Neural progenitor cell (in vitro differentiated cells): ENCODE results near the gene PIGQ. TPM values are rescaled to one million over a fixed set of nuclear protein-coding genes. Genes with fewer than 3 reads are reported as not detected.

Experiments used
- DNase-seq: peaks from one replicate; pipeline ENCODE4 v3.0.0-alpha.2; 2016; ENCODE audit warnings: low spot score
- H2AFZ ChIP-seq: fragments of 200-600 bp; sonication (generic); replicated peaks from 2 replicates; pipeline ENCODE4 v1.6.1; 2016; ENCODE audit warnings: antibody characterized with exemption
- H3F3A ChIP-seq: fragments of 200-600 bp; sonication (generic); 2 replicates; pipeline ENCODE4 v1.6.1; 2016; ENCODE audit warnings: antibody characterized with exemption, low read depth
- H3K27ac ChIP-seq: fragments of 200-600 bp; sonication (generic); 2 replicates; pipeline ENCODE4 v1.5.1; 2016; ENCODE audit warnings: mild to moderate bottlenecking
- H3K27me3 ChIP-seq: fragments of 200-600 bp; sonication (generic); 2 replicates; pipeline ENCODE4 v1.6.1; 2016; ENCODE audit warnings: mild to moderate bottlenecking, moderate library complexity
- H3K36me3 ChIP-seq: fragments of 200-600 bp; sonication (generic); 2 replicates; pipeline ENCODE4 v1.5.1; 2016
- H3K4me1 ChIP-seq: fragments of 200-600 bp; sonication (generic); 2 replicates; pipeline ENCODE4 v1.6.1; 2016; ENCODE audit warnings: mixed run types
- H3K4me2 ChIP-seq: fragments of 200-600 bp; sonication (generic); 2 replicates; pipeline ENCODE4 v1.6.1; 2016
- H3K4me3 ChIP-seq: fragments of 200-600 bp; sonication (generic); 2 replicates; pipeline ENCODE4 v1.5.1; 2016
- H3K79me2 ChIP-seq: fragments of 200-600 bp; sonication (generic); 2 replicates; pipeline ENCODE4 v1.6.1; 2016; ENCODE audit warnings: low read depth
- H3K9ac ChIP-seq: fragments of 200-600 bp; sonication (generic); 2 replicates; pipeline ENCODE4 v1.6.1; 2016
- H3K9me3 ChIP-seq: fragments of 200-600 bp; sonication (generic); 2 replicates; pipeline ENCODE4 v1.5.1; 2016; ENCODE audit warnings: low read depth
- H4K20me1 ChIP-seq: fragments of 200-600 bp; sonication (generic); 2 replicates; pipeline ENCODE4 v1.6.1; 2016; ENCODE audit warnings: low read depth
- H3K27ac Mint-ChIP-seq: 3 replicates; pipeline ENCODE4 v1.8.0; 2021; ENCODE audit warnings: mixed read lengths
- H3K27me3 Mint-ChIP-seq: 2 replicates; pipeline ENCODE4 v1.8.0; 2022; ENCODE audit warnings: low read depth, mild to moderate bottlenecking, inconsistent platforms, moderate library complexity, mixed read lengths; ENCODE audit not compliant: insufficient read depth
- H3K36me3 Mint-ChIP-seq: 3 replicates; pipeline ENCODE4 v1.8.0; 2021; ENCODE audit warnings: mixed read lengths
- H3K4me1 Mint-ChIP-seq: 3 replicates; pipeline ENCODE4 v1.8.0; 2021; ENCODE audit warnings: mixed read lengths
- H3K4me3 Mint-ChIP-seq: 3 replicates; pipeline ENCODE4 v1.8.0; 2021; ENCODE audit warnings: mild to moderate bottlenecking, moderate library complexity, mixed read lengths
- H3K9me3 Mint-ChIP-seq: 3 replicates; pipeline ENCODE4 v1.8.0; 2020; ENCODE audit warnings: mixed read lengths
- EZH2 ChIP-seq: fragments of 200-600 bp; sonication (generic); IDR thresholded peaks from 2 replicates; pipeline ENCODE4 v1.6.1; 2017; ENCODE audit warnings: antibody characterized with exemption, mild to moderate bottlenecking, moderate library complexity
- EZH2phosphoT487 ChIP-seq: fragments of 200-600 bp; sonication (generic); IDR thresholded peaks from 2 replicates; pipeline ENCODE4 v1.6.1; 2017; ENCODE audit warnings: antibody characterized with exemption
- total RNA-seq: library from RNA; depleted of rRNA; stranded (reverse); fragments of >200 nt; gene quantifications from 2 replicates; pipeline ENCODE4 v1.2.3, GENCODE V29; 2015; ENCODE audit warnings: low replicate concordance
- TF ChIP-seq, protein P1 (sequence below): fragments of 200-600 bp; sonication (generic); IDR thresholded peaks from 2 replicates; pipeline ENCODE4 v1.5.1; 2017; ENCODE audit warnings: antibody characterized with exemption, mild to moderate bottlenecking

PIGQ gene
- total RNA-seq, 1 donor from 2014 or later: 16.1 TPM

GRCh38 chr16:588889-589657 lies 19.3 kb downstream of the PIGQ start:
- Histone ChIP-seq H3K4me2 (peak overlapping the region; percentile 94), H4K20me1 (peaks cover 74% of the 10 kb centered on the region), H3F3A (peaks cover 20% of the 10 kb centered on the region), H2AFZ (peak overlapping the region; percentile 99), H3K9ac (peak overlapping the region; percentile 78), H3K4me1 (peaks cover 5% of the 10 kb centered on the region), H3K27me3 (peaks cover 42% of the 10 kb centered on the region), H3K4me3 (peak overlapping the region; percentile 94), H3K27ac (peak overlapping the region; percentile 92), H3K9me3 (no peaks in the 10 kb centered on the region), H3K36me3 (no peaks in the 10 kb centered on the region), H3K79me2 (peaks cover 32% of the 10 kb centered on the region)
- H3K9me3 Mint-ChIP-seq: no peaks in the 10 kb centered on the region
- TF ChIP-seq, protein P1, sequence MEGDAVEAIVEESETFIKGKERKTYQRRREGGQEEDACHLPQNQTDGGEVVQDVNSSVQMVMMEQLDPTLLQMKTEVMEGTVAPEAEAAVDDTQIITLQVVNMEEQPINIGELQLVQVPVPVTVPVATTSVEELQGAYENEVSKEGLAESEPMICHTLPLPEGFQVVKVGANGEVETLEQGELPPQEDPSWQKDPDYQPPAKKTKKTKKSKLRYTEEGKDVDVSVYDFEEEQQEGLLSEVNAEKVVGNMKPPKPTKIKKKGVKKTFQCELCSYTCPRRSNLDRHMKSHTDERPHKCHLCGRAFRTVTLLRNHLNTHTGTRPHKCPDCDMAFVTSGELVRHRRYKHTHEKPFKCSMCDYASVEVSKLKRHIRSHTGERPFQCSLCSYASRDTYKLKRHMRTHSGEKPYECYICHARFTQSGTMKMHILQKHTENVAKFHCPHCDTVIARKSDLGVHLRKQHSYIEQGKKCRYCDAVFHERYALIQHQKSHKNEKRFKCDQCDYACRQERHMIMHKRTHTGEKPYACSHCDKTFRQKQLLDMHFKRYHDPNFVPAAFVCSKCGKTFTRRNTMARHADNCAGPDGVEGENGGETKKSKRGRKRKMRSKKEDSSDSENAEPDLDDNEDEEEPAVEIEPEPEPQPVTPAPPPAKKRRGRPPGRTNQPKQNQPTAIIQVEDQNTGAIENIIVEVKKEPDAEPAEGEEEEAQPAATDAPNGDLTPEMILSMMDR: no peak
- TF ChIP-seq EZH2 (no peak), EZH2phosphoT487 (no peak)
- H3K27ac Mint-ChIP-seq: peak overlapping the region; percentile 100
- peak overlapping the region; percentile 100 for H3K4me3 Mint-ChIP-seq
- H3K27me3 Mint-ChIP-seq: peaks cover 15% of the 10 kb centered on the region
- DNase-seq: peak; percentile 96
- H3K4me1 Mint-ChIP-seq: peaks cover 30% of the 10 kb centered on the region
- peaks cover 3% of the 10 kb centered on the region for H3K36me3 Mint-ChIP-seq

GRCh38 chr16:589658-590187 lies 20.0 kb downstream of the PIGQ start, which contains the start of gene RAB40C:
Gene RAB40C (plus strand): TSS chr16:590066. CDS start chr16:590292, 226 bp downstream.
- H3K4me1 Mint-ChIP-seq: peaks cover 32% of the 10 kb centered on the region
- peaks cover 20% of the 10 kb centered on the region for H3F3A ChIP-seq

GRCh38 chr16:590188-590814 lies 20.5 kb downstream of the PIGQ start:
- TF ChIP-seq, protein P1: no peak
- no peak for TF ChIP-seq EZH2

More at GRCh38 chr16:589658-590187, 20.0 kb downstream of the PIGQ start, which contains the start of gene RAB40C:
- peak within 1 kb of the TSS; percentile 92 for H3K27ac ChIP-seq
- peaks cover 3% of the 10 kb centered on the region for H3K4me1 ChIP-seq
- H3K36me3 Mint-ChIP-seq: peaks cover 6% of the 10 kb centered on the region
- H3K27ac Mint-ChIP-seq: peak within 1 kb of the TSS; percentile 100
- H3K27me3 ChIP-seq: peaks cover 38% of the 10 kb centered on the region
- H3K9me3 Mint-ChIP-seq: no peaks in the 10 kb centered on the region
- no peaks in the 10 kb centered on the region for H3K9me3 ChIP-seq
- H3K79me2 ChIP-seq: peaks cover 32% of the 10 kb centered on the region
- peak; percentile 99 for DNase-seq
- peaks cover 15% of the 10 kb centered on the region for H3K27me3 Mint-ChIP-seq
- H3K36me3 ChIP-seq: no peaks in the 10 kb centered on the region
- H3K9ac ChIP-seq: peak within 1 kb of the TSS; percentile 78
- peak within 1 kb of the TSS; percentile 99 for H3K4me3 ChIP-seq
- H3K4me3 Mint-ChIP-seq: peak within 1 kb of the TSS; percentile 100
- peak within 1 kb of the TSS; percentile 99 for H2AFZ ChIP-seq
- H3K4me2 ChIP-seq: peak within 1 kb of the TSS; percentile 94
- no peak for TF ChIP-seq EZH2phosphoT487
- no peak for TF ChIP-seq EZH2
- TF ChIP-seq, protein P1: peak; percentile 21
- H4K20me1 ChIP-seq: peaks cover 77% of the 10 kb centered on the region

More at GRCh38 chr16:590188-590814, 20.5 kb downstream of the PIGQ start:
- H3K27ac Mint-ChIP-seq: peak overlapping the region; percentile 55
- Histone ChIP-seq H3K27me3 (peaks cover 36% of the 10 kb centered on the region), H3K27ac (no peak overlapping the region), H3K4me1 (peaks cover 3% of the 10 kb centered on the region), H2AFZ (peak overlapping the region; percentile 82), H3F3A (peaks cover 20% of the 10 kb centered on the region), H3K79me2 (peaks cover 32% of the 10 kb centered on the region), H3K36me3 (no peaks in the 10 kb centered on the region), H3K4me3 (peak overlapping the region; percentile 99), H3K9me3 (no peaks in the 10 kb centered on the region), H3K4me2 (peak overlapping the region; percentile 84), H4K20me1 (peaks cover 81% of the 10 kb centered on the region), H3K9ac (peak overlapping the region; percentile 57)
- no peaks in the 10 kb centered on the region for H3K9me3 Mint-ChIP-seq
- peaks cover 6% of the 10 kb centered on the region for H3K36me3 Mint-ChIP-seq
- H3K27me3 Mint-ChIP-seq: peaks cover 15% of the 10 kb centered on the region
- H3K4me3 Mint-ChIP-seq: peak overlapping the region; percentile 94
- DNase-seq: peak; percentile 64
- peaks cover 32% of the 10 kb centered on the region for H3K4me1 Mint-ChIP-seq
